HepG2 (cell line): ENCODE results near the gene SLC5A5. TPM values are rescaled to one million over a fixed set of nuclear protein-coding genes. Genes with fewer than 3 reads are reported as not detected.

Experiments
- CHCHD3 ChIP-seq: sonication (generic); formaldehyde crosslinking; IDR thresholded peaks from 2 replicates; pipeline ENCODE4 v1.8.0; 2022; ENCODE audit warnings: mild to moderate bottlenecking, missing genetic modification reagents, moderate library complexity
- MYPOP ChIP-seq: sonication (generic); formaldehyde crosslinking; IDR thresholded peaks from 2 replicates; pipeline ENCODE4 v1.8.1; 2023; ENCODE audit warnings: mild to moderate bottlenecking, moderate library complexity, missing genetic modification reagents
- NAIF1 ChIP-seq: sonication (generic); formaldehyde crosslinking; IDR thresholded peaks from 2 replicates; pipeline ENCODE4 v1.5.0; 2020; ENCODE audit warnings: mild to moderate bottlenecking, missing genetic modification reagents, borderline replicate concordance
- RFX5 ChIP-seq: IDR thresholded peaks from 2 replicates; pipeline ENCODE4 v1.6.1; 2011; ENCODE audit warnings: low read depth, low read length, improper control_type of control experiment
- SP140L ChIP-seq: sonication (generic); formaldehyde crosslinking; IDR thresholded peaks from 2 replicates; pipeline ENCODE4 v1.4.0; 2020; ENCODE audit warnings: missing genetic modification reagents, borderline replicate concordance
- SPEN ChIP-seq: sonication (generic); formaldehyde crosslinking; IDR thresholded peaks from 2 replicates; pipeline ENCODE4 v1.5.1; 2020; ENCODE audit warnings: low read depth, mild to moderate bottlenecking, missing genetic modification reagents
- ZNF256 ChIP-seq: sonication (generic); formaldehyde crosslinking; conservative IDR thresholded peaks from 2 replicates; pipeline ENCODE4 v1.4.0; 2020; ENCODE audit warnings: missing genetic modification reagents
- ZNF432 ChIP-seq: sonication (generic); formaldehyde crosslinking; IDR thresholded peaks from 2 replicates; pipeline ENCODE4 v1.5.0; 2020; ENCODE audit warnings: missing genetic modification reagents, mild to moderate bottlenecking, borderline replicate concordance
- ZNF503 ChIP-seq: sonication (generic); formaldehyde crosslinking; IDR thresholded peaks from 2 replicates; pipeline ENCODE4 v1.4.0; 2020; ENCODE audit warnings: missing genetic modification reagents
- polyA plus RNA-seq, 8 experiments: library from polyadenylated mRNA; depleted of rRNA in 3 of 8; stranded (reverse) in 7 of 8; unstranded in 1 of 8; fragments of >200 nt; fragmentation: Illumina TruSeq in 4 of 8; extraction: Trizol in 4 of 8; gene quantifications; 2 replicates each; pipeline versions ENCODE4 v1.2.1 to v1.2.3, GENCODE V29; 2011 to 2016; ENCODE audit warnings: low read depth in 4 of 8, missing spikeins in 1 of 8, mixed read lengths in 1 of 8; ENCODE audit not compliant: insufficient read depth in 1 of 8
- total RNA-seq, 5 experiments: library from RNA; depleted of rRNA; stranded (reverse); fragments of >200 nt; fragmentation: Illumina TruSeq; extraction: Trizol; gene quantifications; 2 replicates each; pipeline ENCODE4 v1.2.3, GENCODE V29; 2016; ENCODE audit warnings: low read depth in 1 of 5
- TF ChIP-seq, protein P1 (sequence below), 2 experiments: fragments of 450-650 bp in 1 of 2; sonication (generic) in 1 of 2; formaldehyde crosslinking in 1 of 2; IDR thresholded peaks; 2 replicates each; pipeline versions ENCODE4 v1.6.1 to v1.8.0; 2016 to 2022; ENCODE audit warnings: antibody characterized with exemption in 1 of 2, mild to moderate bottlenecking in 1 of 2, missing genetic modification reagents in 1 of 2
- TF ChIP-seq, protein P2 (sequence below): IDR thresholded peaks from 2 replicates; pipeline ENCODE4 v1.6.1; 2016; ENCODE audit warnings: missing compliant biosample characterization, missing genetic modification reagents, borderline replicate concordance
- TF ChIP-seq, protein P3 (sequence below): sonication (generic); formaldehyde crosslinking; IDR thresholded peaks from 2 replicates; pipeline ENCODE4 v1.9.0; 2021; ENCODE audit warnings: missing genetic modification reagents, mild to moderate bottlenecking, borderline replicate concordance

Gene SLC5A5
- total and polyA plus RNA-seq, 2 of the 13 experiments (the other 11 are each of a cell fraction or from before 2014, with no cell fraction given) = not detected

DNA sequence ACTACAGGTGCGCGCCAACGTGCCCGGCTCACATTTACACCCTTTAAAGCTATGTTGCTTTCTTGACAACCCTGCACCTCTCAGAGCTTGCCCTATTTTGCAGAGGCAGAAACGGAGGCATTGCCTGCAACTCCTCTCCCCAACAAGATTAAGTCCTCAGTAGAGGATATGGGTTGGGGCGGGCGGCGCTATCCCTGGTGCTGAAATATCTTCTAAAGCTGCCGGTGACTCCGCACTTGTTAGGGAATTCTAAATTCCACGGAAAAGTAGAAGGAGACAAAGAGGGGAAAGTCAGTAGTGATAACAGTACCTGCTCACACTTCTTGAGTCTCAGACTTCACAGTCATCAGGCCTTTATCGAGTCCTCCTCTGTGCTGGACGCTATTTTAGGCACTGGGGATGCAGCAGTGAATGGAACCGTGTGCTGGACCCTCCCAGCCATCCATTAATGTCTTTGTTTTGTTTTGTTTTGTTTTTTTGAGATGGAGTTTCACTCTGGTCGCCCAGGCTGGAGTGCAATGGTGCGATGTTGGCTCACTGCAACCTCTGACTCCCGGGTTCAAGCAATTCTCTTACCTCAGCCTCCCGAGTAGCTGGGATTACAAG lies 18.0 kb downstream of the SLC5A5 start (continued):
- TF ChIP-seq, protein P1, sequence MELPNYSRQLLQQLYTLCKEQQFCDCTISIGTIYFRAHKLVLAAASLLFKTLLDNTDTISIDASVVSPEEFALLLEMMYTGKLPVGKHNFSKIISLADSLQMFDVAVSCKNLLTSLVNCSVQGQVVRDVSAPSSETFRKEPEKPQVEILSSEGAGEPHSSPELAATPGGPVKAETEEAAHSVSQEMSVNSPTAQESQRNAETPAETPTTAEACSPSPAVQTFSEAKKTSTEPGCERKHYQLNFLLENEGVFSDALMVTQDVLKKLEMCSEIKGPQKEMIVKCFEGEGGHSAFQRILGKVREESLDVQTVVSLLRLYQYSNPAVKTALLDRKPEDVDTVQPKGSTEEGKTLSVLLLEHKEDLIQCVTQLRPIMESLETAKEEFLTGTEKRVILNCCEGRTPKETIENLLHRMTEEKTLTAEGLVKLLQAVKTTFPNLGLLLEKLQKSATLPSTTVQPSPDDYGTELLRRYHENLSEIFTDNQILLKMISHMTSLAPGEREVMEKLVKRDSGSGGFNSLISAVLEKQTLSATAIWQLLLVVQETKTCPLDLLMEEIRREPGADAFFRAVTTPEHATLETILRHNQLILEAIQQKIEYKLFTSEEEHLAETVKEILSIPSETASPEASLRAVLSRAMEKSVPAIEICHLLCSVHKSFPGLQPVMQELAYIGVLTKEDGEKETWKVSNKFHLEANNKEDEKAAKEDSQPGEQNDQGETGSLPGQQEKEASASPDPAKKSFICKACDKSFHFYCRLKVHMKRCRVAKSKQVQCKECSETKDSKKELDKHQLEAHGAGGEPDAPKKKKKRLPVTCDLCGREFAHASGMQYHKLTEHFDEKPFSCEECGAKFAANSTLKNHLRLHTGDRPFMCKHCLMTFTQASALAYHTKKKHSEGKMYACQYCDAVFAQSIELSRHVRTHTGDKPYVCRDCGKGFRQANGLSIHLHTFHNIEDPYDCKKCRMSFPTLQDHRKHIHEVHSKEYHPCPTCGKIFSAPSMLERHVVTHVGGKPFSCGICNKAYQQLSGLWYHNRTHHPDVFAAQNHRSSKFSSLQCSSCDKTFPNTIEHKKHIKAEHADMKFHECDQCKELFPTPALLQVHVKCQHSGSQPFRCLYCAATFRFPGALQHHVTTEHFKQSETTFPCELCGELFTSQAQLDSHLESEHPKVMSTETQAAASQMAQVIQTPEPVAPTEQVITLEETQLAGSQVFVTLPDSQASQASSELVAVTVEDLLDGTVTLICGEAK (IDR thresholded peaks at IDR 0.05) = no peak
- TF ChIP-seq, protein P1 (CRISPR knock-in tag; IDR thresholded peaks at IDR 0.05) = 0 out of 2 replicates have a peak, but pooled peaks have one; percentile 17
- TF ChIP-seq, protein P2, sequence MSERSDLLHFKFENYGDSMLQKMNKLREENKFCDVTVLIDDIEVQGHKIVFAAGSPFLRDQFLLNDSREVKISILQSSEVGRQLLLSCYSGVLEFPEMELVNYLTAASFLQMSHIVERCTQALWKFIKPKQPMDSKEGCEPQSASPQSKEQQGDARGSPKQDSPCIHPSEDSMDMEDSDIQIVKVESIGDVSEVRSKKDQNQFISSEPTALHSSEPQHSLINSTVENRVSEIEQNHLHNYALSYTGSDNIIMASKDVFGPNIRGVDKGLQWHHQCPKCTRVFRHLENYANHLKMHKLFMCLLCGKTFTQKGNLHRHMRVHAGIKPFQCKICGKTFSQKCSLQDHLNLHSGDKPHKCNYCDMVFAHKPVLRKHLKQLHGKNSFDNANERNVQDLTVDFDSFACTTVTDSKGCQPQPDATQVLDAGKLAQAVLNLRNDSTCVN (CRISPR knock-in tag) = 0 out of 2 replicates have a peak, but pooled peaks have one; percentile 48
- TF ChIP-seq RFX5 (no peak), ZNF256 (CRISPR knock-in tag) (peak; percentile 85; the same call in 1 of the 2 replicates), SPEN (CRISPR knock-in tag) (no peak), MYPOP (CRISPR knock-in tag) (0 out of 2 replicates have a peak, but pooled peaks have one; percentile 35), ZNF432 (CRISPR knock-in tag) (no peak), ZNF503 (no peak), NAIF1 (CRISPR knock-in tag) (no peak), CHCHD3 (CRISPR knock-in tag) (no peak), SP140L (CRISPR knock-in tag) (peak; percentile 79; the same call in 1 of the 2 replicates)
- TF ChIP-seq, protein P3, sequence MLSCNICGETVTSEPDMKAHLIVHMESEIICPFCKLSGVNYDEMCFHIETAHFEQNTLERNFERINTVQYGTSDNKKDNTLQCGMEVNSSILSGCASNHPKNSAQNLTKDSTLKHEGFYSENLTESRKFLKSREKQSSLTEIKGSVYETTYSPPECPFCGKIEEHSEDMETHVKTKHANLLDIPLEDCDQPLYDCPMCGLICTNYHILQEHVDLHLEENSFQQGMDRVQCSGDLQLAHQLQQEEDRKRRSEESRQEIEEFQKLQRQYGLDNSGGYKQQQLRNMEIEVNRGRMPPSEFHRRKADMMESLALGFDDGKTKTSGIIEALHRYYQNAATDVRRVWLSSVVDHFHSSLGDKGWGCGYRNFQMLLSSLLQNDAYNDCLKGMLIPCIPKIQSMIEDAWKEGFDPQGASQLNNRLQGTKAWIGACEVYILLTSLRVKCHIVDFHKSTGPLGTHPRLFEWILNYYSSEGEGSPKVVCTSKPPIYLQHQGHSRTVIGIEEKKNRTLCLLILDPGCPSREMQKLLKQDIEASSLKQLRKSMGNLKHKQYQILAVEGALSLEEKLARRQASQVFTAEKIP (CRISPR knock-in tag) = no peak
